Stimulated activated CD8-positive, alpha-beta memory T cell treated with anti-CD3 and anti-CD28 coated beads, Interleukin-12 subunit alpha, Interleukin-12 subunit beta, amount 100 ng/mL, for 24 hours (primary cell): ENCODE results near the gene VSIG10.
"Not testable (repeated sequence)": the region's sequence is repeated elsewhere in the genome, so short reads cannot be mapped to it uniquely, and the experiment has no call there.

ENCODE experiments used
- DNase-seq: peaks from one replicate; pipeline ENCODE4 v3.0.0-alpha.2; 2020; ENCODE audit errors: extremely low read depth

VSIG10 gene

DNA sequence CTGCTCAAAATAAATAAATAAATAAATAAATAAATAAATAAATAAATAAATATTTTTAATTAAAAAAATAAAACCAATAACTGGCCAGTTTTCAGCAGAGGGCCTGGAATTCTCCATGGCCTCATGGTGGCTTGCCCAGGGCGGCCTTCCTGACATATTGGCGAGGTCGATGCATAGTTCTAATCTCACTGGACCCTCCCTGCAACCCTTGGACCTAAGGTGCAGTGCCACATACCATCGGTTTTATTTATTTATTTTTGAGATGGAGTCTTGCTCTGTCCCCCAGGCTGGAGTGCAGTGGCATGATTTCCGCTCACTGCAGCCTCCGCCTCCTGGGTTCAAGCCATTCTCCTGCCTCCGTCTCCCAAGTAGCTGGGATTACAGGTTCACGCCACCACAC, 3.9 kb upstream of the VSIG10 start:
- no peak for DNase-seq

DNA sequence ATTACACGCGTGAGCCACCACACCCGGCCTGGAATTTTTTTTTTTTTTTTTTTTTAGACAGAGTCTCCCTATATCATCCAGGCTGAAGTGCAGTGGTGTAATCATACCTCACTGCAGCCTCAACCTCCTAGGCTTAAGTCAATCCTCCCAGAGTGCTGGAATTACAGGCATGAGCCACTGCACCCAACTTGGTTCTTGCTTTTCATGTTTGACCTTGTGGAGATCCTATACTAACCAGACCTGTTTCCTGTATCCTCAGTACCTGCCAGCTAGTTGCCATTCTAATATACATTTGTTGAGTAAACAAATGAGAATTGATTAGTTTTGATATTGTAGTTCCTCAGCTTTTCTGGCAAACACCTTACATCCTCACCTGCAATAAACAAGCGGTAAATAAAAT, 3.2 kb upstream of the VSIG10 start:
- no peak for DNase-seq

DNA sequence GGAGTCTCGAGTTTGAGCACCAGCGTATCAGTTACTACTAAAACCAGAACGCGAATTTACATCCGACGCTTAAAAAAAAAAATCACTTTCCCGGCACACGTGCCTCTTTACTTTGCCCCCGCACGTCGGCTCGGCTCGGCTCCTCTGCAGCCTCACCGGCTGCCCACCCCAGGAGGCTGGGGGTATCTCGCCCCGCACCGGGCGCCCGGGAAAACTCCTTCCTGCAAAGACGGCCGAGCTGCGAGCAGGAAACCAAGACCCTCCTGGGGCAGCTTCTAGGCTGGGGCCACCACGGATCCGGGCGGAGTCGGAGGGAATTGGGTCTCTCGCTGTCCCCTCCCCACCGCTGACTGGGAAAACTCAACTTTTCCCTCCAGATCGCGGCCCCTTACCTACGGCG, 610 bp downstream of the VSIG10 start:
- no peak for DNase-seq

DNA sequence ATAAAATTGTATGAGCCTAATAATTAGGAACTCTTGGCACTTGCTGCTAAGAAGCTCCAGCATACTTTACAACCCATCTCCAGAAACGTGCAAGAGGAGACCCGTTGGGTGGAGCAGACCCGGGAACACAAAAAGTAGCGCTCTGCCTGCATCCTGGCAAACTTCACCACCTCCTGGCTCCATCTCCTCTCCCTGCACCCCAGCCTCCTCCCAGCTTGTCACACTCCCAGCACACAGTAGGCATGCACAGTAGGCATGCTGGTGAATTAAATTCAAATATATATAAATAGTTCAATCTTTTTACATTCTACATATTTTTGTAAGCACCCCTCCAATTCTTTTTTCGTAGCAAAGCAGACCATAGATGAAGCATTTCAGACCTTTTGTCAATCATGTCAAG, 1.2 kb downstream of the VSIG10 start:
- DNase-seq: no peak

DNA sequence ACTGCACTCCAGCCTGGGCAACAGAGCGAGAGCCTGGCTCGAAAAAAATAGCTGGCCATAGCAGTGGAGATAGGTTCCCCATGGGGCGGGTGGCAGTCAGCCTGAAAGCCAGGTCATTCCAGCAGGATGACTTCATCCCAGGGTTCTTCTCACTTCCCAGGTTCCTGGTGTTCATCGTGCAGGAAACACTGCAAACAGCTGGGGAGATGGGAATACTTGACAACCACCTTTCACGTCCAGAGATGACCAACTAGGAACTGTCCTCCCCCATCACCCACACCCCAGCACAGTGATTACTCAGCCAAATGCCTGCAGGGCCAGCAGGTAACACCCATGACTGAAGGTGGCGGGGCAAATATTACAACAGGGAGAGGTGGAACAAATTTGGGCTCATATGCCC, 1.7 kb downstream of the VSIG10 start:
- DNase-seq: no peak

DNA sequence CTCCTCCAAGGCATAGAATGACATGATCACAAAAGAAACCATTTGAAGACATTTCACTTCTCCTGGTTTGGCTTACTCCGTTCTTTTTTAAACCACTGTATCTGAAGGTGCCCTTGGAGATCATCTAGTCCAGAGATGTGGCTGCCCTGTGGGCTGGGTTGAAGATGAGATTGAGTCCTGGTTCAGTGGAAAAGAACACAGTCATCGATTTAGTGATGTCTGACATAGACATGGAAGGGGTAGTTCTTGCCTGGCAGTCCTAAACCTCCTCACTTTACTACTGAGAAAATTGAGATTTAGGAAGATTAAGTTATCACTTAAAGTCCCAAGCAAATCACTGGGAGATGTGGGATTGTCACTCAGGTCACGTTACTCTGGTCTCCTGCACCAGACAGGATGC, 2.8 kb downstream of the VSIG10 start:
- DNase-seq: no peak

DNA sequence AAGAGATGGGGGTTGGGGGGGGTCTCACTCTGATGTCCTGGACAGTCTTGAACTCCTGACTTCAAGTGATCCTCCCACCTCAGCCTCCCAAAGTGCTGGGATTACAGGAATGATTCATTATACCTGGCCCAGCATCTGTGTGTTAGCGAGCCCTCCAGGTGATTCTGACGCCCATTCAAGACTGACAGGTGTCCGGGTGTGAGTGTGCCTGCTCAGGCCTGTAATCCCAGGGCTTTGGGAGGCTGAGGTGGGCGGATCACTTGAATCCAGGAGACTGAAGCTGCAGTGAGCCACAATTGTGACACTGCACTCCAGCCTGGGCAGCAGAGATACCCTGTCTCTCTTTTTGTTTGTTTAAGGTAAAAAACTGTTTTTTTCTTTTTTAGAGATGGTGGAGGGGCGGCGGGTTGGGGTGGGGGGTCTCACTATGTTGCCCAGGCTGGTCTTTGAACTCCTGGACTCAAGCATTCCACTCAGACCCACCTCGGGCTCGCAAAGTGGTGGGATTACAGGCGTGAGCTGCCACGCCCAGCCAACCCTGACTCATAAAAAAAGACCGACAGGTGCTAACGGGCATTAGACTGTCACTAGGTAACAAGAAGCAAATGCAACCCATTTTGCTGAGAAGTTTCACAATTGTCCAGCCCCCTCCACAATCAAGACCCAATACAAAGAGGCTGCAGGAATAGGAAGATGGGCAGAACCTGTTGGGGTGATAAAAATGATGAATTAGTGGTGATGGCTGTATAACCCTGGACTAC, 4.7 kb downstream of the VSIG10 start:
- DNase-seq: no peak

DNA sequence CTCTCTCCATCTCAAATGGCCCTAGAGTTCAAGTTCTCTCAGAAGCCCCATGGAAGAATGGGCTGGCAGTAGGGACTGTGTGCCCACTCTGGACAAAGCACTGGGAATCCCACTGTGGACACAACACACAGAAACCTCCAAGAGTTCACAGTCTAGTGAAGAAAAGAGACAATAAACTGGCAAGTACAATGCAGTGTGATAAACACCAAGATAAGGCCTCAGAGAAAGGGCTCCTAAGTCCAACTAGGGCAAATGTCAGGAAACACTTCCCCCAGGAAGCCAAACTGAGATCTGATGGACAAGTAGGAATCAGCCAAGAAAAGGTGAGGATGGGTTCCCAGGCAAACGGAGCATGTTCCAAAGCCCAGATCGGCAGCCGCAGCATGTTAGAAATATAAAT, 5.4 kb downstream of the VSIG10 start:
- DNase-seq: no peak

DNA sequence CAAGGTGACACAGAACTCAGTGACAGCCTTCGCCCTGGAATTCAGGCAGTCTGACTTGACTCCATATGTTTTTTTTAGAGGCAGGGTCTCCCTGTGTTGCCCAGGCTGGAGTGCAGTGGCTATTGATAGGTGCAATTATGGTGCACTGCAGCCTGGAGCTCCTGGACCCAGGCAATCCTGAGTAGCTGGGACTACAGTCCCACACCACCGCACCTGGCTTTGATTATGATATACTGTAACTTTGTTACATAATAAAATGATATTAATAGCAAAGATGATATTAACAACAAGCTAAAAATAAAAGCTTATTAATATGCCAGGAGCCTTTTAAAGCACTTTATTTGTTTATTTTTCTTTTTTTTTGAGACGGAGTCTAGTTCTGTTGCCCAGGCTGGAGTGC, 9.8 kb downstream of the VSIG10 start:
- DNase-seq: no peak

DNA sequence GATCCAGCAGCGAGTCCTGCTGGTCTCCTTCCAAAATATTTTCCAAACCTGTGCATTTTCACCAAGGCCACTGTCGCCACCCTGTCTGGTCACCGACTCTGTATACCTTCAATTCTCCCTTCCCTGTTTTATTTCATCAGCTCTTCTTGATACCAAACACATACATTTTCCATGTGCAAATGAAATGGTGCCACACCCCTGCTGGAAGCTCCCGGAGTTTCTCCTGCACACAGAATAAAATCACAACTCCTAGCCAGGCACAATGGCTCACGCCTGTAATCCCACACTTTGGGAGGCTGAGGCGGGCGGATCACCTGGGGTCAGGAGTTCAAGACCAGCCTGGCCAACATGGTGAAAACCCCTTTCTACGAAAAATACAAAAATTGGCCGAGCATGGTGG, 14.0 kb downstream of the VSIG10 start:
- no peak for DNase-seq

DNA sequence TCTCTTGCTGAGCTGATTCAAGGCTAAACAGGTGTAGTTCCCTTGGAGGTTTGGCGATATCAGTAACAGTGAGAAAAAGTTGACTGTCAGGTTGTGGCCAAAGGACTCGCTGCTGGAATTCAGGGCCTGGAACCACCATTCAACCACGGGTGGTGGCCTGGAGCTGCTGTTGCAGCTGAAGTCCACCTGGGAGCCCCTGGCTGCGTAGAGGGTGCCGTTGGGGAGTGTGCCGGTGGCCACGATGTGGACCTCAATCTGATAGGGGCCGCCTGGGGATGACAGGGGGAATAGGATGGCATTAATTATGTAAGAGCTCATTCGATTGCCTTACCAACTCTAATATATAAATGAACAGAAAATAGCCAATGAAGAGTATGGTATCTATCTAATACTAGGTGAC, 21.6 kb downstream of the VSIG10 start:
- no peak for DNase-seq

DNA sequence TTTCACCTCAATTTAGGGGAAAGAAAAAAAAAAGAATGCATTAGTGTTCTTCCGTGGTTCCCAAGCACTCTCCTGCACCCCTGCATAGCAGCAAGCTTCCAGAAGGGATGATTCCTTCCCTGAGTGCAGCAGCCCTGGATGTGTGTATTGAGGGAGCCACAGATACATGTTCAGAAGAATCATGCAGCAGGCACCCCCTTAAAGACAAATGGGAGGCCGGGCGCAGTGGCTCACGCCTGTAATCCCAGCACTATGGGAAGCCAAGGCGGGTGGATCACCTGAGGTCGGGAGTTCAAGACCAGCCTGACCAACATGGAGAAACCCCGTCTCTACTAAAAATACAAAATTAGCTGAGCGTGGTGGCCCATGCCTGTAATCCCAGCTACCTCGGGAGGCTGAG, 22.3 kb downstream of the VSIG10 start:
- DNase-seq: not testable (repeated sequence)

DNA sequence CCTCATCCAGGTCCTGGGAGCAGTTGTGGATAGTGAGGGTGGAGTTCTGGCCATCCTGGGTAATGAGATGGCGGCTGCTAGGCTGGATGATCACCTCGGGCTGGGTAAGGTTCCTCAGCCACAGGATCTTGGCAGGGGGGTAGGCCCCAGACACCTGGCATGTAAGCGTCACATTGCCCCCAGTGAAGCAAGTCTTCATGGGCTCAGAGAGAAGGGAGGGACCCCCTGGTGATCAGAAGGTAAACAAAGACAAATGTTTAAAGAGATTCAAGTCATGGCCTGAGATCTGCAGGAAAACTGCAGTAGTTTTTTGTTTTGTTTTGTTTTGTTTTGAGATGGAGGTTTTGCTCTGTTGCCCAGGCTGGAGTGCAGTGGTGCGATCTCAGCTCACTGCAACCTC, 30.0 kb downstream of the VSIG10 start:
- DNase-seq: no peak

DNA sequence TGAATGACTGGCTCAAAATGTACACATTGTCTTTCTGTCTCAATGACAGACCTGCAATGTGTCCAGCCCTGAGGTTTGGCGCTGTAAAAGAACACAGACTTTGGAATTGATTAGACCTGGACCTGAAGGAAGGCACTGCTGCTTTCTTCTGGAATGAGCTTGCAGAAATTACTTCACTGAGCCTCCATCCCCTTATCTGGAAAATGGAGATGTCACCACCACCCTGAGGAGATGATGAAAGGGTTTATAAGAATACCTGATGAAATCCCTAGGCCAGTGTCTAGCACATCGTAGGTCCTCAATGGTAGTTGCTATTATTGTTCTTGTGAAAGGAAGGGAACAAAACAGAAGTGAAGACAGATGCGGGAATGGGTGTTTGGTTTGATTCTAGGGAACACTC, 33.2 kb downstream of the VSIG10 start:
- no peak for DNase-seq

DNA sequence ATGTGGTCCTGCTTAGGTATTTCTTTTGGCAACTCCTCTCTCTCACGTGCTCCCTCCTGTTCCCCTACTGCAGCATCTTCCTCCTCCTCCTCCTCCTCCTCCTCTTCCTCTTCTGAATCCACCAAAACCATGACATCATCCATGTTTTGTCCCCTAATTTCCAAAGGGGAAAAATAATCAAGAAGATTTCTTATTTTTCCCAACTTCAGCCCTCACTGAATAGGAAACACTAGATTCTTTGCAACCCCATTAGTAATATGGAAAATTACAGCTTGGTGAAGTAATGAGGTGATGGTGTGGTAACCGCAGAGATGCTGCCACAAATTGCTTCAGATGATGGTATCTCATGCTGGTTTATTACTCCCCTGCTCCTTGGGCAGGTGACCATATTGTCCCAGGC, 35.4 kb downstream of the VSIG10 start:
- DNase-seq: no peak

DNA sequence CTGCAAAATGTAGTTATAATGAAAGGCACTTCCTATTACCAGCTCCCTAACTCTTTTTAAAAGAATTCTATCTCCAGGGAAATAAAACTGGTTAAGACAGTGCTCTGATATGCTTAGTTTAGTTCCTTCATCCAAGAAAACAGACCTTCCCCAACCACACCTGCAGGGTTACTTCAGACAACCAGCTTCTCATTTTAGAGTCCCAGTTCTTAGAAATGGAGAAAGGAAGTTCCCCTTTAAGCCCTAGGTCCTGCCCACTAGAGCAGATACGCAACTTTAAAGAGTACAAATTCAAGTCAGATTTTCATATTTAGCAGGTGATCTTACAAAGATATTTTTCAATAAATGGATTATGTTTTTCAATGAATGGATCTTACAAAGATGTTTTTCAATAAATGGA, 38.4 kb downstream of the VSIG10 start:
- DNase-seq: no peak

DNA sequence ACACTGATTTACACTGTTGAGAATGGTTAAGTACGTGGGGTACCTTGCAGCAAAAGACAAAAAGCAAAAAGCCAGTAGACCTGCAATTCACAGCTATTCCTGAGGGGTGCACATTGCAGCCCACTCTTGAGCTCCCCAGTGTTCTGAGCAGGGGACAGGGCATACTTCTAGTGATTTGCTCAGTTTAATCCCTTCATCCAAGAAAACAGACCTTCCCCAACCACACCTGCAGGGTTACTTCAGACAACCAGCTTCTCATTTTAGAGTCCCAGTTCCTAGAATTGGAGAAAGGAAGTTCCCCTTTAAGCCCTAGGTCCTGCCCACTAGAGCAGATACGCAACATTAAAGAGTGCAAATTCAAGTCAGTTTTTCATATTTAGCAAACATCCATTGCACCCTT, 39.2 kb downstream of the VSIG10 start:
- no peak for DNase-seq

DNA sequence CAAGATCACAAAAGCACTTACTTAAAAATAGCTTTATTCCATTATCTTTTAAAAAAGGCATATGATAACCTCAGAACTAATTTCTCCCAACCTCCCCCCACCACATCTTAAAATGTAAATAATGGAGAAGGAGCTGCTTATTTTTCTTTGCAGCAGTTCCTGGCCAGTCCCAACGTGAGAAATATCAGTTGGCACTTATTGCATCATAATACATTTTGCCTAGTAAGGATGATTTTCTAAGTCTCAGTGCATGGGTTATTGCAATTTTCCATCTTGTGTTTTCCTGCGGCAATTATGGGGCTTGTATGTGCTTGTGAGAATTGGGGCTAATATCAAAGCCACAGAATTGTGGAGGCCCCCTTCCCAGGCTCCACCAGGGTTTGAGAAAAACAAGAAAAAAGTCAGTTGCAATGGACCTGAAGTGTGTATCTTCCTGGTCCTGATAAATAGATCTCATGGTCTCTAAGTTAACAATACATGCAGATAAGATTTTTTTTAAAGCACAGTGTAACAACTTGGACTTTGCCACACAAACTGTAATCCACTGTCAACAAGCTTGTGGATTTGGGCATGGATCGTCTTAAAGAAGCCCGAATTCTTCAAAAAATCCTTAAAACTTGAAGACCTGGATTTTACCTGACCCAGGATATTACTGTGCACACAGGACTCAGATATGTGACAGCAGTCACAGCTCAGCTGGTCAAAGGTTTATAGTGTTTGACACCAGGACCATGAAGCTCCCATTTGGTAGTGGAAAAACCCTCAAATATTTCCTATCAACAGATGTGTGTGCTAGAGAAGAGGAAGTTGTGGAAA, 40.0 kb downstream of the VSIG10 start:
- no peak for DNase-seq

DNA sequence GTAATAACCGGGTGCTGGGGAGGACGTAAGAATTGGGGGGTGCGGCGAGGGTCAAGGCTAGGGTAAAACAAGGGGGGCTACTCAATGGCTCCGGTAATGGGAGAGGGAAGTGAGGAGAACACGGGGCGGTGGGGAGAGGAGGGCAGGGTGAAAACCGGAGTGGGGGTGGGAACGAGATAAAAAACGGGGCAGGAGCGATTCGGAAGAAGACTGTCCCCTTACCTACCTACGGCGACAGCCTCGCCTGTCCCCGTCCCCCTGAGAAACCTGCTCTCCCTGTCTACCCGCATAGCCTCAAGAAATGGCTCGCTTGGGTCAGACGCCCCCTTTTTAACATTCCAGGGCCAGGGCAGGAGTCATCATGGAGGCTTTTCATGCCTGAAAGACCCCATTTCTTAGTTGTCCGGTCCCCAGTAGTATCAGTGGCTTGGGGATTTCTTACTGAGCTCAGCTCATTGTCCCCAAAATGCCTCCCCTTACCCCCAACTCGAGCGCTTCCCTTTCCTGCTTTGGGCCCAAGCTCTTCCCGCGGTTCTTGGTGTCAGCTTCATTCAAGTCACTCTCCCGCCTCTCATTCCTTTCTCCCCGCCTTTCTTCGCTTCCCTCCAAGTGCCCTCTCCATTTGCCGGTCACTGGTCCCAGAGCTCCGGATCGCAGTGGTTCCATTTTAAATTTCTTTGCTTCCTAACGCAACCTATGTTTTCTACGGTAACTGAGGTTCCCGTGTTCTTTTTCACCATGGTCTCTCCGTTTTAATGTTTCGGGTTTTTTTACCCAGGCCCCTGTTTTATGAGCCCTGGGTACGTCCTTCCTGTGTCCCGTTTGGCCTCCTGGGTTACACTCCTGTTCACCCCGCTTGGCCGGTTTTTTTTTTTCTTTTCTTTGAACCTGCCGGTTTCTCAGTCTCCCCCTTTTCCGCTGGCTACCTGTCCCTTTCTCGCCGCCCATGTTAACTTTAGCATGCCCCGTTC, 41.7 kb downstream of the VSIG10 start:
- no peak for DNase-seq

DNA sequence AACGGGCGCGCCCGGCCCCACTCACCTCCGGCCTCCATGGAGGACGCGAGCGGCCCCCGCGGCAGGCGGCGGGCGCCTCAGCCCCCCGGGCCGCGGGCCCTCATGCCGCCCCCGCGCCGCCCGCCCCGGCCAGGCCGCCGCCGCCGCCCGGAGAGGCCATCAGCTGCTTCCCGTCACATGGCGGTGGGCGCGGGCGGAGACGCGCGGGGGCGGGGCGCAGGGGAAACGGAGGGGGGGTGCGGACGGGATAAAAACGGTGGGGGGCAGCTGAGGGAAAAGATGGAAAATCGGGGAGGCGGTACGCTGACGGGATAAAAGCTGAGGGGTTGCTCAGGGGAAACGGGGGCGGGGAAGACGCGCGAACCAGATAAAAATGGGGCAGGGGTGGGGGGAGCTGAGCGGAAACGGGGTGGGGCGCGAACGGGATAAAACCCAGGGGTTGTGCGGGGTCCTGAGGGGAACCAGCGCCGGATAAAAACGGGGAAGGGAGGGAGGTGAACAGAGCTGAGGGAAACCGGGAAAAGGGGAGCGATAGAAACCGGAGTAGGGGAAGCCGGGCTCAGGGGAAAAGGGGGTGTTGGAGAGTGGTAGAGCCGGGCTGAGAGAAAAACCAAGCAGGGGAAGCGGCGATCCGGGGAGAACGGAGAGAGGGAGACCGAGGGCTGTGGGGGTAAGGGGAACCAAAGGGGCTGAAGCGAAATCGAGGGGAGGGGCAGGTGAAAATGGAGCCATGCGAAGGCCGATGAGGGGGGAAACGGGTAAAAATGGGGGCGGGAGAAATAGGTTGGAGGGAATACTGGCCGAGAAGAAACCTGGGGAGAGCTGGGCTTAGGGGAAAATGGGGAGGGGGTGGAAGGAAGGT, 42.6 kb downstream of the VSIG10 start, which contains the start of gene WSB2:
TSS of gene WSB2 (minus strand) at position 169 of the 862 bp plus-strand sequence. CDS start at position 38, 131 bp downstream.
- no peak for DNase-seq
